Smooth muscle cell of the brain vasculature (primary cell): ENCODE data around the gene DYRK2.

Experiments
- DNase-seq: peaks from one replicate; pipeline ENCODE4 v3.0.0-alpha.2; 2012; ENCODE audit warnings: low read depth, low spot score

Gene DYRK2

GRCh38 chr12:67702136-67702535, 53.6 kb downstream of the DYRK2 start:
- DNase-seq: no peak

- no peak for DNase-seq
Observed at GRCh38 chr12:67704071-67704470, 55.5 kb downstream of the DYRK2 start.

- DNase-seq: peak; percentile 59
Observed at GRCh38 chr12:67705394-67706370, 57.1 kb downstream of the DYRK2 start.

GRCh38 chr12:67709367-67709954, 60.9 kb downstream of the DYRK2 start:
- DNase-seq: no peak

- no peak for DNase-seq
Observed at GRCh38 chr12:67710582-67710981, 62.0 kb downstream of the DYRK2 start.

- DNase-seq: no peak
Observed at GRCh38 chr12:67712011-67712410, 63.5 kb downstream of the DYRK2 start.

GRCh38 chr12:67714648-67715047, 66.1 kb downstream of the DYRK2 start:
- DNase-seq: no peak
